ENCODE data around the gene AHRR. TPM values are rescaled to one million over a fixed set of nuclear protein-coding genes. Genes with fewer than 3 reads are reported as not detected.
"Not testable (repeated sequence)": the region's sequence is repeated elsewhere in the genome, so short reads cannot be mapped to it uniquely, and the experiment has no call there.

AHRR gene
- total and polyA plus RNA-seq, 2 donors (not counting 1 experiment from before 2014, with no cell fraction given): 11.3 to 26.4 TPM

DNA sequence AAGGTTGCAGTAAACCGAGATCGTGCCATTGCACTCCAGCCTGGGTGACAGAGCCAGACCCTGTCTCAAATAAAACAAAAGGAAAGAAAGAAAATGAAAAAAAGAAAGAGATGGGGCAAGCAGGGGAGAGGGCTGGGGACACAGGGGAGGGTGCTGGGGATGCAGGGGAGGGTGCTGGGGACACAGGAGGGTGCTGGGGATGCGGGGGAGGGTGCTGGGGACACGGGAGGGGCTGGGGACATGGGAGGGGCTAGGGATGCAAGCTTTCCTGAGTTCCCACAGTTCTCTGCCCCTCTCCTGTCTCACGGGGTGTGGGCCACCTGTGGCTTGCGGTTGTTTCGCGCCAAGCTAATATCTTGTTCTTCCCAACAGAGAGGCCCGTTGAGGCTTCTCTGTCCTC is 42.9 kb upstream of the AHRR start:
- Histone ChIP-seq H3K4me1 (ENCODE audit: control insufficient read depth, extremely low read depth, insufficient read depth, low read length) (no peaks in the 10 kb centered on the region), H3K9me3 (ENCODE audit: control insufficient read depth, insufficient read depth, low read depth, low read length) (no peaks in the 10 kb centered on the region), H3K79me2 (ENCODE audit: control insufficient read depth, insufficient read depth, low read length) (peaks cover 60% of the 10 kb centered on the region), H4K20me1 (ENCODE audit: control insufficient read depth, extremely low read depth, insufficient read depth, low read length) (no peaks in the 10 kb centered on the region), H3K4me3 (replicated peaks in 1 of 4; ENCODE audit: control extremely low read depth in 1 of 4, insufficient read depth in 1 of 4, low read depth in 3 of 4, low read length in 4 of 4) (no peak overlapping the region), H2AFZ (ENCODE audit: low read length) (no peak overlapping the region), H3K27me3 (ENCODE audit: control insufficient read depth, insufficient read depth, low read length) (no peaks in the 10 kb centered on the region), H3K36me3 (ENCODE audit: control insufficient read depth, insufficient read depth, low read length) (peaks cover 7% of the 10 kb centered on the region), H3K9ac (ENCODE audit: insufficient read depth, low read length) (no peak overlapping the region), H3K27ac (ENCODE audit: insufficient read depth, low read length) (no peak overlapping the region), H3K4me2 (ENCODE audit: extremely low read depth, insufficient read depth, low read length) (no peak overlapping the region)
- no peak for TF ChIP-seq EZH2 (IDR thresholded peaks at IDR 0.05; ENCODE audit: low read length, missing control alignments)
- TF ChIP-seq, protein P1, sequence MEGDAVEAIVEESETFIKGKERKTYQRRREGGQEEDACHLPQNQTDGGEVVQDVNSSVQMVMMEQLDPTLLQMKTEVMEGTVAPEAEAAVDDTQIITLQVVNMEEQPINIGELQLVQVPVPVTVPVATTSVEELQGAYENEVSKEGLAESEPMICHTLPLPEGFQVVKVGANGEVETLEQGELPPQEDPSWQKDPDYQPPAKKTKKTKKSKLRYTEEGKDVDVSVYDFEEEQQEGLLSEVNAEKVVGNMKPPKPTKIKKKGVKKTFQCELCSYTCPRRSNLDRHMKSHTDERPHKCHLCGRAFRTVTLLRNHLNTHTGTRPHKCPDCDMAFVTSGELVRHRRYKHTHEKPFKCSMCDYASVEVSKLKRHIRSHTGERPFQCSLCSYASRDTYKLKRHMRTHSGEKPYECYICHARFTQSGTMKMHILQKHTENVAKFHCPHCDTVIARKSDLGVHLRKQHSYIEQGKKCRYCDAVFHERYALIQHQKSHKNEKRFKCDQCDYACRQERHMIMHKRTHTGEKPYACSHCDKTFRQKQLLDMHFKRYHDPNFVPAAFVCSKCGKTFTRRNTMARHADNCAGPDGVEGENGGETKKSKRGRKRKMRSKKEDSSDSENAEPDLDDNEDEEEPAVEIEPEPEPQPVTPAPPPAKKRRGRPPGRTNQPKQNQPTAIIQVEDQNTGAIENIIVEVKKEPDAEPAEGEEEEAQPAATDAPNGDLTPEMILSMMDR (conservative IDR thresholded peaks at IDR 0.05 in 1 of 2, IDR thresholded peaks at IDR 0.05 in 1 of 2; ENCODE audit: low read depth in 1 of 2, low read length in 2 of 2): no peak
- DNase-seq (ENCODE audit: low read depth in 2 of 2): no peak

- H3K4me1 ChIP-seq (ENCODE audit: control insufficient read depth, extremely low read depth, insufficient read depth, low read length); H3K4me3 ChIP-seq (replicated peaks in 1 of 4; ENCODE audit: control extremely low read depth in 1 of 4, insufficient read depth in 1 of 4, low read depth in 3 of 4, low read length in 4 of 4); H3K36me3 ChIP-seq (ENCODE audit: control insufficient read depth, insufficient read depth, low read length); H3K27ac ChIP-seq (ENCODE audit: insufficient read depth, low read length); H3K27me3 ChIP-seq (ENCODE audit: control insufficient read depth, insufficient read depth, low read length); H3K9me3 ChIP-seq (ENCODE audit: control insufficient read depth, insufficient read depth, low read depth, low read length); H3K4me2 ChIP-seq (ENCODE audit: extremely low read depth, insufficient read depth, low read length); DNase-seq (ENCODE audit: low read depth in 2 of 2); H2AFZ ChIP-seq (ENCODE audit: low read length); H4K20me1 ChIP-seq (ENCODE audit: control insufficient read depth, extremely low read depth, insufficient read depth, low read length); H3K9ac ChIP-seq (ENCODE audit: insufficient read depth, low read length): not testable (repeated sequence)
- H3K79me2 ChIP-seq (ENCODE audit: control insufficient read depth, insufficient read depth, low read length): peaks cover 60% of the 10 kb centered on the region
Observed at GRCh38 chr5:279051-279665, 42.4 kb upstream of the AHRR start.

GRCh38 chr5:285991-286557 is 35.4 kb upstream of the AHRR start:
- Histone ChIP-seq H2AFZ (ENCODE audit: low read length) (no peak overlapping the region), H3K4me3 (replicated peaks in 1 of 4; ENCODE audit: control extremely low read depth in 1 of 4, insufficient read depth in 1 of 4, low read depth in 3 of 4, low read length in 4 of 4) (no peak overlapping the region), H3K79me2 (ENCODE audit: control insufficient read depth, insufficient read depth, low read length) (peaks cover 53% of the 10 kb centered on the region), H3K36me3 (ENCODE audit: control insufficient read depth, insufficient read depth, low read length) (peaks cover 7% of the 10 kb centered on the region), H4K20me1 (ENCODE audit: control insufficient read depth, extremely low read depth, insufficient read depth, low read length) (no peaks in the 10 kb centered on the region), H3K27me3 (ENCODE audit: control insufficient read depth, insufficient read depth, low read length) (no peaks in the 10 kb centered on the region), H3K9ac (ENCODE audit: insufficient read depth, low read length) (no peak overlapping the region), H3K4me1 (ENCODE audit: control insufficient read depth, extremely low read depth, insufficient read depth, low read length) (no peaks in the 10 kb centered on the region), H3K4me2 (ENCODE audit: extremely low read depth, insufficient read depth, low read length) (no peak overlapping the region), H3K9me3 (ENCODE audit: control insufficient read depth, insufficient read depth, low read depth, low read length) (no peaks in the 10 kb centered on the region), H3K27ac (ENCODE audit: insufficient read depth, low read length) (no peak overlapping the region)
- no peak for DNase-seq (ENCODE audit: low read depth in 2 of 2)
- TF ChIP-seq EZH2 (IDR thresholded peaks at IDR 0.05; ENCODE audit: low read length, missing control alignments): no peak
- TF ChIP-seq, protein P1 (conservative IDR thresholded peaks at IDR 0.05 in 1 of 2, IDR thresholded peaks at IDR 0.05 in 1 of 2; ENCODE audit: low read depth in 1 of 2, low read length in 2 of 2): no peak

DNA sequence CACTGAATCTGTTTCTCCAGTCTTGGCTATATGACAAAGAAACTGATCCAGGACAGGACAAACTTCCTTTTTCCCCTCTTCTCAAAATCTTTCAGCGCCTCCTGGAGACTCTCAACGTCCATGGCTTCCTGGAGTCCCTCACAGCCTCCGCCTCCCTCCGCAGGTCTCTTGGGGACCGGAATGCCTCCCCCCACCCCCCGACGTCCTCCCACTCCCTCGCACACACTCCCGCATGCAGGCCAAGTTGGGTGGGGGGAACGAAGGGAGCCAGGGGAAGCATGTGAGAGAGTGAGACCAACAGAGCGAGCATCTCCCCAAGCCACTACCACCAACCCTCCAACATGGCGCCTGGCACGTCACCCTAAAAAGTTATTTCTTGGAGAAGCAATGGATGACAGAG is 31.3 kb upstream of the AHRR start:
- H4K20me1 ChIP-seq (ENCODE audit: control insufficient read depth, extremely low read depth, insufficient read depth, low read length); DNase-seq (ENCODE audit: low read depth in 2 of 2); H3K27ac ChIP-seq (ENCODE audit: insufficient read depth, low read length); H3K27me3 ChIP-seq (ENCODE audit: control insufficient read depth, insufficient read depth, low read length); H3K4me3 ChIP-seq (replicated peaks in 1 of 4; ENCODE audit: control extremely low read depth in 1 of 4, insufficient read depth in 1 of 4, low read depth in 3 of 4, low read length in 4 of 4); H2AFZ ChIP-seq (ENCODE audit: low read length); H3K9ac ChIP-seq (ENCODE audit: insufficient read depth, low read length); H3K4me2 ChIP-seq (ENCODE audit: extremely low read depth, insufficient read depth, low read length); H3K4me1 ChIP-seq (ENCODE audit: control insufficient read depth, extremely low read depth, insufficient read depth, low read length); H3K9me3 ChIP-seq (ENCODE audit: control insufficient read depth, insufficient read depth, low read depth, low read length); H3K36me3 ChIP-seq (ENCODE audit: control insufficient read depth, insufficient read depth, low read length): not testable (repeated sequence)
- peaks cover 18% of the 10 kb centered on the region for H3K79me2 ChIP-seq (ENCODE audit: control insufficient read depth, insufficient read depth, low read length)

GRCh38 chr5:291345-291744 is 30.2 kb upstream of the AHRR start:
- not testable (repeated sequence) for H3K4me1 ChIP-seq (ENCODE audit: control insufficient read depth, extremely low read depth, insufficient read depth, low read length); H3K27me3 ChIP-seq (ENCODE audit: control insufficient read depth, insufficient read depth, low read length); H3K9ac ChIP-seq (ENCODE audit: insufficient read depth, low read length); H4K20me1 ChIP-seq (ENCODE audit: control insufficient read depth, extremely low read depth, insufficient read depth, low read length); H3K9me3 ChIP-seq (ENCODE audit: control insufficient read depth, insufficient read depth, low read depth, low read length); H3K36me3 ChIP-seq (ENCODE audit: control insufficient read depth, insufficient read depth, low read length); H3K4me2 ChIP-seq (ENCODE audit: extremely low read depth, insufficient read depth, low read length); DNase-seq (ENCODE audit: low read depth in 2 of 2); H3K4me3 ChIP-seq (replicated peaks in 1 of 4; ENCODE audit: control extremely low read depth in 1 of 4, insufficient read depth in 1 of 4, low read depth in 3 of 4, low read length in 4 of 4); H2AFZ ChIP-seq (ENCODE audit: low read length); H3K27ac ChIP-seq (ENCODE audit: insufficient read depth, low read length)
- H3K79me2 ChIP-seq (ENCODE audit: control insufficient read depth, insufficient read depth, low read length): peaks cover 10% of the 10 kb centered on the region

Measured in fibroblast of lung (primary cell).